Measurements from ENCODE around the gene SPDYE3.
"Not testable (repeated sequence)": the region's sequence is repeated elsewhere in the genome, so short reads cannot be mapped to it uniquely, and the experiment has no call there.

SPDYE3 gene

DNA sequence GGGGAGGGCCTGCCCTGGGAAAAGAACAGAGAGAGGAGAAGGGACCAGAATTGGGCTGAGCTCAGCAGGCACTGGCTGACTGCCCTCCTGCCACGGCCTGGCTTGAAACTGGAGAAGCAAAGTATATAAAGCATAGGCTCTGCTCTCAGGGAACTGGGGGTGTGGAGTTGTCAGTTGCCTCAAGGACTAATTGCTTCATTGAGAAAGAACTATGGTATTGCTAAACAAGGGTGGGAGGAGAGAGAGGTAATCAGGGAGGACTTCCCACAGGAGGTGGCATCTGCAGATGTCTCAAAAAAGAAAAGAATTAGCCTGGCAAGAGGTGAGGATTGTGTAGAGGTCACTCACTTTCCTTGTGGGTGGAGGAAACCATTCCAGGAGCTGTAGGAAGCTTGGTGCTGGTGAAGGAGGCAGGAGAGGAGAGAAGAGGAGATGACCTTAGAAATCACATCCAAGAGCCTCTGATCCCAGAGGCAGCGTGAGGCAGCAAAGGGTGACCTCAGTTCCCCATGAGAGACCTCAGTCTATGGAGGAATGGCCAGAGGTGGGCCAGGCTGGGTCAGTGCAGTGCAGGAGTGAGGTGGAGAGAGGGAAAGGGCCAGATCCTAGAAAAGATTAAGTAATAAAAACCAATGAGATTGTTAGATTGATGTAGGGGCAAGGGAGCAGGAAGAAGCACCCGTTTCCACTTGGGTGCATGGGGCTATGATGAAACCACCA, 52.8 kb downstream of the SPDYE3 start:
- Histone ChIP-seq H3K4ac (ENCODE audit: low read depth, low read length) (no peak overlapping the region), H3K27ac (ENCODE audit: low read depth, low read length) (no peak overlapping the region), H3K79me1 (ENCODE audit: low read length) (no peaks in the 10 kb centered on the region), H4K5ac (ENCODE audit: low read length) (no peak overlapping the region), H2AK5ac (ENCODE audit: low read length) (no peak overlapping the region), H3K36me3 (ENCODE audit: control insufficient read depth, insufficient read depth, low read length) (peaks cover 9% of the 10 kb centered on the region), H3K23ac (ENCODE audit: low read length) (no peak overlapping the region), H3K18ac (ENCODE audit: low read length) (no peak overlapping the region), H3K56ac (ENCODE audit: low read length) (no peak overlapping the region), H2BK5ac (ENCODE audit: low read length) (no peak overlapping the region), H3K4me2 (ENCODE audit: low read length) (no peak overlapping the region), H3K79me2 (ENCODE audit: control insufficient read depth, insufficient read depth, low read length) (no peaks in the 10 kb centered on the region), H2BK120ac (ENCODE audit: low read depth, low read length) (no peak overlapping the region), H2BK15ac (replicated peaks; ENCODE audit: low read depth) (no peak overlapping the region), H4K8ac (ENCODE audit: low read depth, low read length) (no peak overlapping the region), H3K27me3 (ENCODE audit: insufficient read depth, low read length, poor library complexity) (no peaks in the 10 kb centered on the region), H3K9ac (ENCODE audit: low read length) (no peak overlapping the region), H3K4me3 (ENCODE audit: low read length) (no peak overlapping the region), H3K4me1 (ENCODE audit: control insufficient read depth, low read depth, low read length) (no peaks in the 10 kb centered on the region)
- WGBS (ENCODE audit: extremely low coverage, insufficient coverage, low lambda C conversion rate), result no CpG with 5 or more reads among the region's 3 CpGs
- DNase-seq, result no peak

DNA sequence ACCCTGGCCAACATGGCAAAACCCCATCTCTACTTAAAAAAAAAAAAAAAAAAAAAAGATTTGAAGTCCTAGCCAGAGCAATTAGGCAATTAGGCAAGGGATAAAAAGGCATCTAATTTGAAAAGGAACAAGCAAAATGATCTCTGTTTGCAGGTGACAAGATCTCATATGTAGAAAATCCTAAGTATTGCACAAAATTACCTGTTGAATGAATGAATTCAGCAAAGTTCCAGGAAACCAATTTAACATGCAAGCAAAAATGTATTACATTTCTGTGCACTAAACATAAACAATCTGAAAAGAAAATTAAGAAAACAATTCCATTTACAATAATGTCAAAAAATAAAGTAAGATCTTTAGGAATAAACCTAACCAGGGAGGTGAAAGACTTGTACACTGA, 55.6 kb downstream of the SPDYE3 start:
- Histone ChIP-seq H3K79me1 (ENCODE audit: low read length) (no peaks in the 10 kb centered on the region), H4K5ac (ENCODE audit: low read length) (no peak overlapping the region)

GRCh38 chr7:100363797-100364196, 56.3 kb downstream of the SPDYE3 start:
- H3K18ac ChIP-seq (ENCODE audit: low read length); H3K23ac ChIP-seq (ENCODE audit: low read length); H3K4me2 ChIP-seq (ENCODE audit: low read length); H4K5ac ChIP-seq (ENCODE audit: low read length); DNase-seq; H3K79me1 ChIP-seq (ENCODE audit: low read length); H3K4me1 ChIP-seq (ENCODE audit: control insufficient read depth, low read depth, low read length); H3K79me2 ChIP-seq (ENCODE audit: control insufficient read depth, insufficient read depth, low read length); H3K4ac ChIP-seq (ENCODE audit: low read depth, low read length); H2BK15ac ChIP-seq (replicated peaks; ENCODE audit: low read depth); H3K9ac ChIP-seq (ENCODE audit: low read length); H2AK5ac ChIP-seq (ENCODE audit: low read length); H3K56ac ChIP-seq (ENCODE audit: low read length); H3K27ac ChIP-seq (ENCODE audit: low read depth, low read length); H3K27me3 ChIP-seq (ENCODE audit: insufficient read depth, low read length, poor library complexity); H3K4me3 ChIP-seq (ENCODE audit: low read length); H4K8ac ChIP-seq (ENCODE audit: low read depth, low read length); H2BK120ac ChIP-seq (ENCODE audit: low read depth, low read length); H2BK5ac ChIP-seq (ENCODE audit: low read length); H3K36me3 ChIP-seq (ENCODE audit: control insufficient read depth, insufficient read depth, low read length): not testable (repeated sequence)
- no CpG with 5 or more reads among the region's 7 CpGs for WGBS (ENCODE audit: extremely low coverage, insufficient coverage, low lambda C conversion rate)

More for the DNA sequence above, 55.6 kb downstream of the SPDYE3 start:
- no peak overlapping the region for H3K56ac ChIP-seq (ENCODE audit: low read length)
- no peak overlapping the region for H3K4me2 ChIP-seq (ENCODE audit: low read length)
- H2BK5ac ChIP-seq (ENCODE audit: low read length), result no peak overlapping the region
- DNase-seq, result no peak
- H2BK120ac ChIP-seq (ENCODE audit: low read depth, low read length), result no peak overlapping the region
- no peak overlapping the region for H2AK5ac ChIP-seq (ENCODE audit: low read length)
- no peak overlapping the region for H3K9ac ChIP-seq (ENCODE audit: low read length)
- H3K23ac ChIP-seq (ENCODE audit: low read length), result no peak overlapping the region
- no peak overlapping the region for H3K4me3 ChIP-seq (ENCODE audit: low read length)
- H3K4ac ChIP-seq (ENCODE audit: low read depth, low read length), result no peak overlapping the region
- H3K36me3 ChIP-seq (ENCODE audit: control insufficient read depth, insufficient read depth, low read length), result peaks cover 9% of the 10 kb centered on the region
- H3K18ac ChIP-seq (ENCODE audit: low read length), result no peak overlapping the region
- H3K79me2 ChIP-seq (ENCODE audit: control insufficient read depth, insufficient read depth, low read length), result no peaks in the 10 kb centered on the region
- no peaks in the 10 kb centered on the region for H3K4me1 ChIP-seq (ENCODE audit: control insufficient read depth, low read depth, low read length)
- H2BK15ac ChIP-seq (replicated peaks; ENCODE audit: low read depth), result no peak overlapping the region
- no peaks in the 10 kb centered on the region for H3K27me3 ChIP-seq (ENCODE audit: insufficient read depth, low read length, poor library complexity)
- no peak overlapping the region for H4K8ac ChIP-seq (ENCODE audit: low read depth, low read length)
- H3K27ac ChIP-seq (ENCODE audit: low read depth, low read length), result no peak overlapping the region

DNA sequence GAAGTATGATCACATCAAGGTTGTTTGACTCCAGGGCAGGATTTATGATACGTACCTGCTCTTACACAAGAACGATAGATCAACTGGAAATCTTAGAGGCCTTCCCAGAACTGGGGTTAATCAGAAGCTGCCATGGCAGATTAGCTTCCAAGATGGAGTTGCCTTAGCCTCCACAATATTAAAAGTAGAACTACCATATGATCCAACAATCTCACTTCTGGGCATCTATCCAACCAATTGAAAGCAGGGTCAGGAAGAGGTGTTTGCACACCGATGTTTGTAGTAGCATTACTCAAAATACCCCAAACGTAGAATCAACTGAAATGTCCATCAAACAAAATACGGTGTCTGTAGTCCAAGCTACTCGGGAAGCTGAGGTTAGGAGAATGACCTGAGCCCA, 57.0 kb downstream of the SPDYE3 start:
- Histone ChIP-seq H3K79me1 (ENCODE audit: low read length) (no peaks in the 10 kb centered on the region), H3K23ac (ENCODE audit: low read length) (no peak overlapping the region), H3K4me3 (ENCODE audit: low read length) (no peak overlapping the region), H2AK5ac (ENCODE audit: low read length) (no peak overlapping the region), H3K79me2 (ENCODE audit: control insufficient read depth, insufficient read depth, low read length) (no peaks in the 10 kb centered on the region), H4K5ac (ENCODE audit: low read length) (no peak overlapping the region), H3K56ac (ENCODE audit: low read length) (no peak overlapping the region), H3K36me3 (ENCODE audit: control insufficient read depth, insufficient read depth, low read length) (peaks cover 9% of the 10 kb centered on the region), H3K27me3 (ENCODE audit: insufficient read depth, low read length, poor library complexity) (no peaks in the 10 kb centered on the region), H2BK5ac (ENCODE audit: low read length) (no peak overlapping the region), H3K4me1 (ENCODE audit: control insufficient read depth, low read depth, low read length) (no peaks in the 10 kb centered on the region), H3K4me2 (ENCODE audit: low read length) (no peak overlapping the region), H2BK15ac (replicated peaks; ENCODE audit: low read depth) (no peak overlapping the region), H3K4ac (ENCODE audit: low read depth, low read length) (no peak overlapping the region), H4K8ac (ENCODE audit: low read depth, low read length) (no peak overlapping the region), H2BK120ac (ENCODE audit: low read depth, low read length) (no peak overlapping the region), H3K18ac (ENCODE audit: low read length) (no peak overlapping the region), H3K27ac (ENCODE audit: low read depth, low read length) (no peak overlapping the region), H3K9ac (ENCODE audit: low read length) (no peak overlapping the region)
- DNase-seq, result no peak
- WGBS (ENCODE audit: extremely low coverage, insufficient coverage, low lambda C conversion rate), result no CpG with 5 or more reads among the region's 6 CpGs

GRCh38 chr7:100365998-100366367, 58.5 kb downstream of the SPDYE3 start:
- H3K27me3 ChIP-seq (ENCODE audit: insufficient read depth, low read length, poor library complexity); H3K4ac ChIP-seq (ENCODE audit: low read depth, low read length); H3K79me2 ChIP-seq (ENCODE audit: control insufficient read depth, insufficient read depth, low read length); H3K9ac ChIP-seq (ENCODE audit: low read length); H3K79me1 ChIP-seq (ENCODE audit: low read length); H3K18ac ChIP-seq (ENCODE audit: low read length); H4K5ac ChIP-seq (ENCODE audit: low read length); H3K4me2 ChIP-seq (ENCODE audit: low read length); H3K4me1 ChIP-seq (ENCODE audit: control insufficient read depth, low read depth, low read length); H4K8ac ChIP-seq (ENCODE audit: low read depth, low read length); DNase-seq; H3K56ac ChIP-seq (ENCODE audit: low read length); H3K36me3 ChIP-seq (ENCODE audit: control insufficient read depth, insufficient read depth, low read length); H2BK5ac ChIP-seq (ENCODE audit: low read length); H3K4me3 ChIP-seq (ENCODE audit: low read length); H2BK15ac ChIP-seq (replicated peaks; ENCODE audit: low read depth); H3K27ac ChIP-seq (ENCODE audit: low read depth, low read length); H2AK5ac ChIP-seq (ENCODE audit: low read length); H3K23ac ChIP-seq (ENCODE audit: low read length); H2BK120ac ChIP-seq (ENCODE audit: low read depth, low read length): not testable (repeated sequence)
- no CpG with 5 or more reads among the region's 7 CpGs for WGBS (ENCODE audit: extremely low coverage, insufficient coverage, low lambda C conversion rate)
